CD1c-positive myeloid dendritic cell (primary cell): ENCODE measurements around the gene ABLIM2.

Experiments used
- DNase-seq: peaks from one replicate; pipeline ENCODE4 v3.0.0-alpha.2; 2016; ENCODE audit errors: extremely low spot score

The ABLIM2 gene

DNA sequence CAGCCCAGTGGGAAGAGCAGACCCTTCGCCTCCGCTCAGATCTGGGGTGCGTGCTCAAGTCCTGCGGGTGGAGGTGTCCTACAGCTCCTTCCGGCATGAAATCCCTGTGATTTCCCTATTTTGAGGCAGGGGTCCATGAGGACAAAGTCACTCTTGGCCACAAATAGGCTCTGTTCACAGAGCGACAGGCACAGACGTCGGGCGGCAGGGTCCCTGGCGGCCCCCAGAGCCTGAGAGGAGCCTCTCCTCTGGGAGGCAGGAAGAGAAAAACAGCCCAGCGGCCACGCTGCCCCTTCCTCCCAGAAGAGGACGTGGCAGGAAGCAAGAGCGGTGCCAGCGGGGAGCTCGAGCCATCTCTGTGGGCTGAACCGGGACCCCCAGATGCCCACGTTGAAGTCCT is 38.7 kb downstream of the ABLIM2 start:
- no peak for DNase-seq

DNA sequence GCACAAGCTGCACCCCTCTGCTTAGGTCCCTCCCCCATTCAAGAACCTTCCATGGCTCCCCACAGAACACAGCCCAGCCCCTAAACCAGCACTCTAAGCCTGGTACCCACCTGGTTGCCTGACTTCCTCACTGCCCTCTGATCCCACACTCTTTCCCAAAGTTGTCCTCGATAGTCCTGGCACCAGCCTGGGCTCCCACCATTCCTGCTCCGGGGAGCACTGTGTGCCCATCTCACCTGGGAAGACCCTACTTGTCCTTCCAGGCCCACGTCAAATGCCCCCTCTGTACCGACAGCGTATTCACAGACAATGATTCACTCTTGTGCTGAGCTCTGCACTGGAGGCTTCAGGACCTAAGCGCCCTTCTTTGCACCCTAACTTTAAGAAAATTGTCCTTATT is 40.1 kb downstream of the ABLIM2 start:
- DNase-seq, result no peak

DNA sequence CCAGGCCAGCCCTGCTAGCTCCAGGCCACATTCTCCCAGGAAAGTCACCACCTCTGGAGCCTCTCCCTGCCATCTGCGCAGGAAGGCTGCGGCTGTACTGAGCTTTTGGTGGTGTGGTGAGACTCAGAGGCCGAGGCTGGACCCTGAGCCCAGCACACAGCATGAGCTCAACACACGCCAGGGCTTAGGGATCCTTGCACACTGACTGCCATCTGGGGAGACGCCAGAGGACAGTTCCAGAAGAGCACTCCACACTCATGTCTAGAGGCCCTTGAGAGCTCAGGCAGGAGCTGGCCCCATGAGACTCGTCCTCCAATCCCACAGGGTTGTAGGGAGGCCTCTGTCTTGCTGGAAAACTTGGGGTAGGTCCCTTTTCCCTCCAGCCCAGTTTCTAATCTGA is 40.6 kb downstream of the ABLIM2 start:
- no peak for DNase-seq

DNA sequence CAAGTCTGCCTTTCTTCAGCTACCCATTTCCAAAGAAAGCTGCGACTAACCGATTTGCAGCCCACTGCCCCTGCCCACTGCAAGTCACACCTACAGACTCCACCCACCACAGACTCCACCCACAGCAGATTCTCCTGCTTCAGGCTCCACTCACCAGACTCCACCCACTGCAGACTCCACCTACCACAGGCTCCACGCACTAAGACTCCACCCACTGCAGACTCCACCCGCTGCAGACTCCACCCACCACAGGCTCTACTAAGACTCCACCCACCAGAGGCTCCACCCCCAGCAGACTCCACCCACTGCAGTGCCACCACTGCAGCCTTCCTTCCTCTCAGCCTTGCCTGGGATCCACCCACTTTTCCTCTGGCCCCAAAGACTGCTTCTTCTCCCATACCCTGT is 41.3 kb downstream of the ABLIM2 start:
- DNase-seq, result peak; percentile 42

DNA sequence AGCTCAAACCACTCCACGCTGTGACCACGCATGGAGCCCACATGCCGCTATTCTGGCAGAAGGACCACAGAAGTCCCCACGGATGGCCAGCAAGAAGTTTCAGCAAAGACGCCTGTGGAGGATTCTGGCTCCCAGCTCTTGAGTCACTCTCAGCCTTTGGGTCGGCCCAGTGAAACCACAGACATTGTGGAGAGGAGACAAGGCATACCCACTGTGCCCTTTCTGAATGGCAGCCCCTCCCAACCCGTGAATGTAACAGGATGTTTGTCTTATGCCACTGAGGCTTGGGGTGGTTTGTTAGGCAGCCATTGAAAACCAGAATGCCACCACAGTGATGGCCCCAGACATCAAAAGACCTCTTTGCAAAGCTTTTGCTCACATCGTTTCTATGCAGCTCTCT is 42.7 kb downstream of the ABLIM2 start:
- DNase-seq, result no peak

DNA sequence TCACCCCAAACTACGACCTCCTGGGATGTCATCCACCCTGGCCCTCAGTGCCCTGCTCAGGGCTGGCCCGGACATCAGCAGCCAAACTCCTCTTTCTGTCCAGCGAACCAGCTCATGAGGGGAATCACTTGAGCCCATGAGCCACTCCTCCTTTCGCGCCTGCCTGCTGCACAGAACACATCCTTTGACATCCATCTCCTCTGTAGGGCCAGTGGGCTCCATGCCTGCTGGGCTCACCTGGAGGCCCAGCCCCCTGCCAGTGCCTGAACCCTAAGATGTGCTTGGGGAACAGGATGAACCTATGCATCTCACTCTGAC is 43.5 kb downstream of the ABLIM2 start:
- no peak for DNase-seq

DNA sequence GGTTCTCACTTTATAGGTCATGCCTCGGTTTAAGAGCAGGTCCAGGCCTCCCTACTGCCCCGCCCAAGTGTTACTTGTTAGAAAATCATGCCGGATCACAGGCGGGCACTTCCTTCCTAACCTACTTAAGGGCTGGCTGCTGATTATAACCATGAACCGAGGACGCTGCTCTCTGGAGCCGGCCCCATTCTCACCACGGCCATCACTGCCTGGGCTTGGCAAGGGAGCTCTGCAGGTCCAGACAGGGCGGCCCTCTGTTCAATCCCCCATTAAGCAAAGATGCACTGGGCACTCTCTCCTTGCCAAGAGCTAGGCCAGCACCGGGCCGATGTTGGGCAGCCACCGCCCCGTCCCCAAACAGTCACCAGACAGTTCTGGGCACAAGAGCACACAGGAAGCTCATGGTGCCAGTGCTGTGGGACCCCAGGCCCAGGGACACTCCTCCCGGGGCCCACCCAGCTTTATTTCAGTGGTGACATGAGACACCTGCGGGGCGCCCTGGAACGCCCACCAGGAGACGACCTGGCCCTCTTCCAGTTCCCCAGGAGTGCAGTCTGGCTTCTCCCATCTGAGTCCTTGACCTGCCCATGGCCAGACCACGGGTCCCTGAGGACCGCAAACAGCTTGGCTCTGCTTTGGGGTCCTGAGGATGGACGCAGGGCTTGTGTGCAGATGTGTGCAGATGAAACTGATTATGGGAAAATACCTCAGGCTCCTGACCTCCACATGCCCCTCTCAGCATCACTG is 44.0 kb downstream of the ABLIM2 start:
- no peak for DNase-seq

DNA sequence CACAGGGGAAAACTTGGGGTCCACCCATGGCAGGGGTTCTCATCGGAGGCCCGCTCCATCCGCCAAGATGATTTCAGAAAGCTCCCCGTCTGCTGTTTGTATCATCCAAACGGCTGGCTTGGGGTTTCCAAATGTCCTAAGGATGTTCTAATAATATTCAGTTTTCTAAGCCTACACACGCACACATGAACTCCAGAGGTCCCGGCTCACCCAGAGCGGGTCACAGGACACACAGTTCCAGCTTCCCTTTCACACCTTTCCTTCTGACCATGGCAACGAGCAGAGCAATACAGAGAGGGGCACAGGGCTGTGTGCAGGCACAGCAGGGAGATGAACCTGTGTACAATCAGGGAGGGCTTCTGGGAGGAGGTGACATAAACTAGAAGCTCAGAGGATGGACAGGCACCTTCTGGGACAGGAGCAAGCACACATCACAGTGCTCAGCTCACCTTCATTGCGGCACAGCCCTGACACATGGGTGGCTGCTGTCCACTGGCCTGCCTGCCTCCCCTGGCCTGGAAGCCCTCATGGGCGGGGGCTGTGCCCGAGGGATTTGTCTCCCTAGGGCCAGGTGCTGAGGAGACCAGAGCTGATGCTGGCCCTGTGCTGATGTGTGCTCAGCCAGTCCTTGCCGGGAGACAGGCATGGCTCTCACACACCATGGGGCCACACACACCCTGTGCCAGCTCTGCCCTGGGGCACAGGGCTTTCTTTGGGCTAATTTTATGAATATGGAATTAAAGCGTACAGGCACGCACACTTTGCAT is 44.8 kb downstream of the ABLIM2 start:
- no peak for DNase-seq

DNA sequence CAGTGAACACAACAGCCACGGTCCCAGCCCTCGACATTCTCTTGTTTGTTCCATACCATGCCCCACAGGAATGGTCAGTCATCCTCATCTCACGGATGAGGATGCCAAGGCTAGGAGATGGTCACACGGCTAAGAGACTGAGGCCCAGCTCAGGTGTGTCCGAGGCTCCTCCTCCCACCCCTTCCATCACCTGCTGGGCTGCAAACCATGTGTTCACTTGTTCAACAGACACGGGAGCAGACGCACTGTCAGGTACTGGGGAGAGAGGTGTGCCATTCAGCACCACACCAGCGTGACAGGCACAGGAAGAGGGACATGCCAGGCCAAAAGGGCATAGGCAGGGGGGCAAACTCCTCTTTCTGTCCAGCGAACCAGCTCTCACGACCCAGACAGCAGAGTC is 45.9 kb downstream of the ABLIM2 start:
- DNase-seq, result no peak

DNA sequence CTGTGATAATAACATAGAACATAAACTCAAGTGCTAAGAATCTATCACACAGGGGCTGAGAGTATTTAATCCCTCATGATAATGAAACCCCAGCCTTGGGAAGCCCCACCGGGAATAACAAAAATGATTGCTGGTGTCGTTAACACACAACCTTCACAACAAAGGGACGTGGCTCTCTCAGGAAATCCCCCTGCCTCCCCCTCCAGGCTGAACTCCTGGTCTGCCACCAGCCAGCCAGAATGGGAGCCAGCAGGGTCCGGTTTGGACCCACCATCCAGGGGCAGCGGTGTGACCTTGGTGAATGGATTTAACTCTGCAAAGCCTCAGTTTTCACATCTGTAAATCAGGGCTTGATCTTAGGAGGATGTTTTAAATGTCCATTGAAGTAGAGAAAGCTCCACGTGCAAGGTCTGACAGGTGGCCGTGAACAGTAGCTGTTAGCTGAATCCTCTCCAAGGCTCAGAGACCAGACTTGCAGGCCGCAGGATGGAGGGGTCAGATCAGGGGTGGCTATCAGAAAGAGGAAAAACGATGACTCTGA is 46.5 kb downstream of the ABLIM2 start:
- DNase-seq, result no peak

DNA sequence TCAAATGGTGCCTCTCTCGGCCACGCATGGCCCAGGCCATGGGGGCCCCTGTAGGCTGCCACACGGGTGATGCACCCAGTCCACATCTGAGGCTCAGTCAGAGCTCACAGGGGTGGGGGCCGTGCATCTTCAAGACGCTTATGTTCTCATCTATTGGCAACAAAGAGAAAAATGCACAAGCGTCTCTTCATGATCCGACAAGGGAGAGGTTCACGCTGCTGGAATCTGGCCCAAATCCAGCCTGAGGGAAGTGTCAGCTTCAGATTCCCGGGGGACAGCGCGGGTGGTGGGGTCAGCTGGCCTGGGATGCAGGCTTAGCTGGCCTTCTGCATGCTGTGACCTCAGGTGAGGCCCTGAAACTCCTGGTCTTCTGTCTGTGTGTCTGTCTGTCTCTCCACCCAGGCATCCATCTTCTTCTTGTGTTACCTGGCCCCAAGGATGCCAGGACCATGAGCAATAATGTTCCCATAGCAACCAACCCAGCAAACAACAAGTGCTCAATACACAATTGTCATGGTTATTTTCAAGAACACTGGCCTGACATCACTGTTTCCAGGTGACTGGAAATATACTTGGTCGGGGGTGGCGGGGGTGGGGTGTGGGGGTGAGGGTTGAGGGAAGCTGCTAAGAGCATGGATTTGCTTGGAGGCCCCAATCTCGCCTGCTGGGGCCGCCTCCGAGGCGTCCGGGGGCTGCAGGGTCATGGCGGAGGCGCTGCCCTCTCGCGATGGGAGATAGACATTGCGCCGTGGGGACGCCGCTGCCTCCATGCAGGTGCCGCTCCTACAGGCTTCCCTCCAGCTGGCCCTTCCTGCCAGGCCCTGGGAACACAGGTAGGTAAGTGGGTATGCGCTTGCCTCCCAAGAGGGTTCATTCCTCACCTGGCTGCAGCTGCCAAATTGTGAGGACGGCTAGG is 48.3 kb downstream of the ABLIM2 start:
- no peak for DNase-seq

DNA sequence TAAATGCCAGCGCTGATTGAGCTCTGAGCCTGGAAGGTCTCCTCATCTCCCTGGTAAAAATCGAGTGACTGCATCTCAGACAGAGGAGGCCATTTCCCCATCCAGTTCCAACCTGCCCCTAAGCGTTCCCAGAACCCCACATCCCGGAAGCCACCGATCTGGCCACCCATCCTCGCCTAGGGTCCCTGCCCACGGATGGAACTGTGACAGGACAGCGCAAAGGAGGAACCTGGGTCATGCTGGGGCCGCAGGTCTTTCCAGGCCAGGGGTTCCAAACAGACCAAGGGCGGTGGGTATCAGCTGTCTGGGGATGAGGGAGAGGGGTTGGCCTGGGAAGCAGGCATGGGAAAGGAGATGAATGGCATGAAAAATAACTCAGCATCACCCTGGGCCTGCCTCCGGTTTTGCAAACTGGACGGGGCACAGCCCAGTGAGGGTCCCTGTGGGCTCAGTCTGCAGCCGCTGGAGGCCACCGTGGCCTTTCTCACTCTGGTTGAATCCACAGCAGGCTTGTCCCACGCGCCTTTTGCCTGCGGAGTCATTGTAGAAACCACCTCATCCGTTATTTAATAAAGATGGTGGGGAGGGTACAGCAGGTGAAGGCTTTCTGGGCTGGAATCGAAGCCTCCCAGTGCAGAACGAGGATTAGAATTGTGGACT is 49.1 kb downstream of the ABLIM2 start:
- no peak for DNase-seq

DNA sequence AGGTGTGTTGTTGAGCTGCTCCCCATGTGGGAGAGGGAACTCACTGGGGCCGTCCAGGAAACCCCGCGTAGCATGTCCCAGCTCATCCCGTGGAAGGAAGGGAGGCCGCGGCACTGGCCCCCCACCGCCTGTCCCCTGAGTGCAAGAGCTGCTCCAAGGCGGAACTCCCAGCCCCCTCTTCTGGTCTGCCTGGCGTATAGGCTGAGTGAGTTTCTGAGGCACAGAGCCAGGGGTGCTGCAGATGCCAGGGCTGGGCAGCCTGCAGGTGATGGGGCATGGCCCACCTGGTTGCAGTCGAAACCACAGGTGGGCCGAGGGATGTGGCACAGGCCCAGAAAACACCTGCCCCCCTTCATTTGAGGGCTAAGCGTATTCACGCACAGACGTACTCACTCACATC is 49.6 kb downstream of the ABLIM2 start:
- no peak for DNase-seq

DNA sequence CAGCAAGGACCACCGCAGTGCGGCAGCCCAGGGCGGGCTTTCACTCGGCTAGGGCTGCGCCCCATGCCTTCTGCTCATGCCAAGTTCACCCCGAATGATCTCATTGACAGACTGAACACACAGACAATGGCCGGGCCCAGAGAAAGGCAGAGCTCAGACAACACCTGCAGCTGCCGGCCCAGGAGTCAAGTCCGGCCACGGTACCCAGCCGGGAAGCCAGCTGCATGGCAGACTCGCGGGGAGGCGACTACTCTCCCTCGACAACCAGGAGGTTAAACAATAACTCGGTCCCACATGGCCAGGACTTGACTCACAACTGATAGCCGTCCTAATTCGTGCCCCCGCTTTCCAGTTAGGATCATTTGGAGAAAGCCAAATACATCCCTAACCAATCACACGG is 50.4 kb downstream of the ABLIM2 start:
- no peak for DNase-seq

DNA sequence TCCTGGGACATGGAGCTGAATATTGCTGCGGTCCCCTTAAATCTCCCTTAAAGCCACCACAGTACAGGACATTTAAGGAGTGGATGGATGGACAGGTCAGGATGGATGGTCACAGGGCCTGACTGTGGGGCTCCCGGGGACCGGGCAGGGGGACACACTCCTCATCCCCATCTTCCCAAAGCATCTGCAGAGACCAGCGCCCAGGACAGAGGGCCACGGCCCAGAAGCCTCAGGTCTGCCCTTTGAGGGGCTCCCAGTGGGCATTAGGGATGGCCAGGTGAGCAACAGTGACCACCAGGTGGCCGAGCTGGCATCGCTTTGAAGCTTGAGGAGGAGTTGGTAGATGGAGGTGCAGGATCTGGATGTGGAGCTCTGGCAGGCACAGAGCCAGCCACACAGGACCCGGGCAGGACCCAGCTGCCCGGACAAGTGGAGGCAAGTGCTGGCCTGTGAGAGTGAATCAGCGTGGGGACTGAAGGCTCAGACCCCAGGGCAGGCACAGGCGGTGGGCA is 51.4 kb downstream of the ABLIM2 start:
- no peak for DNase-seq

DNA sequence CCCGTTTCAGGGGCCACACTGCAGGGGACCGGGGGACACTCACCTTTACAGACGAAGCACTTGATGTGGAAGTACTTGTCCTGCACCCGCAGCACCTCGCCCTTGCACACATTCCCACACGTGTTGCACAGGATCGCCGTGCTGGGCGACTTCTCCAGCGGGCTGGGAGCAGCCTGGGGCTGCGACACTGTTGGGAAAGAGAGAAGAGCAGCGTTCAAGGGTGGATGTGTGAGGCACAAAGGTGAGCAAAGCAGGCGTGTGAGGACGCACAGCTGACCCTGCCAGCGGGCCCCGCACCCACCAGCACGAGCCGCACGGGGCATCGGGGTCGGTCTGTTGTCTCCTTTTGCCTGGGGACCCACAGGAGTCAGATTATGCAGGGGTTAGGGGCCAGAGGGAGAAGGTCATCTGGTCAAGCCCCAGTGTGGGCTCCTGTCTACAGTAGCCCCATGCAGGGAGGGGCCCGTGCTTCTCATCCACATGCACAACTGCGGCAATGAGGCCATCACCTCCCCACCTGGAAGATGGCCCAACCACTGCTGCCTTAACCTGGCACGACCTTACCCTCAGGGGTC is 52.1 kb downstream of the ABLIM2 start:
- no peak for DNase-seq

DNA sequence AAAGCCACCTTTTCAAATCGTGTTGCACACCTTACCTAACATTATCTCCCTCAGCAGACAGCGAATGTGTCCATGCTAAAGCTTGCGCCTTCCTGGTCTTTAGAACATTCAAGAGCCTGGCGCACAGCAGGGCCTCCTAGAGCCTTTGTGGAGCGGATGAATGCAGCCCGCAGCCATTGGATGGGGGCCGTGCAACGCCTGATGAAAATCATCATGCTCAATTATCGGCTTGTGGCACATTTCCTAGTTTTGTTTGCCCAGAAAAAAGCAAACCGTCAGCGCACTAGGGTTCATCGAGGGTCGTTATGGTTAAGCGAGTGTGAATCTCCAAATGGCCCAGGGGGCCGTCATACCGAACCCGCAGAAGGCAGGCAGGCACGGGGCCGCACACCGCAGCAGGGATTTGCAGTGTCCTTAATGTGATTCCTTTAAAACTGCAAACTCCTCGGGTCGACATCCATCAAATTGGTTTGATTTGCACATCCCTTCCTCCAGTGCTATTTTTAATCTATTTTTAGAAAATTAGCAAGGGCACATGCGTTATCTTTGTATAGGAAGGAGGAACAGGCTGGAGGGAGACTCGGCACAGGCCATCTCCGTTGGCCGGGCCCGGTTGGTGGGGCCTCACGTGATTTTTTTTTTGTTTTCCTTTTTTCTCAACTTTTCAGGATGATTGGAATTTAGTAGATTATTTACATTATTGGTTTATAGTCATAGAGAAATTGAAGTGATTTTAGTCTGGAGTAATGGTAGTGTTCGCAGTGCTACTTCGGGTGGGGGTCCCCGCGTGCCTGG is 53.1 kb downstream of the ABLIM2 start:
- DNase-seq, result no peak

DNA sequence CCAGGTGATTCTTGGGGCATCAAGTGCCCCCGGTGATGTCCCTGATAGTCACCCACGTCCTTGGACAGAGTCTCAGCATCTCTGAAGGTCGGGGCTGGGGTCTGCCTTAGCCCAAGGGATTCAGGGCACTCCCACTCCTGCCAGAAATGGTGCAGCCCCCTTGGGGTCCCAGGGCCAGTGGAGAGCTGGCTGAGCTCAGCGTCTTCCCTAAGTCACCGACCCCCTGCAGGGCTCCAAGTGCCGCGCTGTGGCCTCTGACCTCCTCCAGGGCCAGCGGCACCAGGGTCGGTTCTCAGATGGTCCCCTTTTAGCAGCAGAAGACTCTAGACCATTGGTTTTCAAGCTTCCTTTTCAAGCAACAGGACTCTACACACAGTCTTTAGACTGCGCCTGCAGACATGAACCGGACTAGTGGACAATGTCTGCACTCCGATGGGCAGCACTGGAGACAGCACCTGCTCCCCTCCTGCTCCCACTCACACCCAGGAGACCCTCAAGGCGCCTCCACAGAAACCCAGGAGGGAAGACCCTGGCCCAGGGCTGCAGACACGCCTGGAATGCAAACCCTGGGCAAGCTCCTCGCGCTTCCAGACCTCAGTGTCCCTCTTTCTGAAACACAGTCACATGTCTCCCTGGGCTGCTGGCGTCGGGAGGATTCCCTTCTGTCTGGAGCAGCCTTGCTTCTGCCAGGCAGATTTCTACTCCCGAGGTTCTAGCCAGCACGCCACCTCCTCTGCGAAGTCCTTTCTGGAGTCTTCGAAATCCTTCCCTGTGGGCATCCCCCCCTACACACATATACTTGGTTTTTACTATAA is 53.9 kb downstream of the ABLIM2 start:
- no peak for DNase-seq
